WTC11 (cell line): ENCODE measurements around the gene RPS6KA2.

Experiments
- CTCF ChIP-seq: fragments of 200-600 bp; IDR thresholded peaks from 2 replicates; pipeline ENCODE4 v1.8.0; 2022; ENCODE audit warnings: antibody characterized with exemption
- IRF1 ChIP-seq: sonication (generic); formaldehyde crosslinking; IDR thresholded peaks from 2 replicates; pipeline ENCODE4 v1.8.0; 2023; ENCODE audit warnings: missing genetic modification reagents
- TF ChIP-seq, protein P1 (sequence below): fragments of 250-450 bp; sonication (Bioruptor Pico); IDR thresholded peaks from 2 replicates; pipeline ENCODE4 v1.9.0; 2021; ENCODE audit warnings: mild to moderate bottlenecking

DNA sequence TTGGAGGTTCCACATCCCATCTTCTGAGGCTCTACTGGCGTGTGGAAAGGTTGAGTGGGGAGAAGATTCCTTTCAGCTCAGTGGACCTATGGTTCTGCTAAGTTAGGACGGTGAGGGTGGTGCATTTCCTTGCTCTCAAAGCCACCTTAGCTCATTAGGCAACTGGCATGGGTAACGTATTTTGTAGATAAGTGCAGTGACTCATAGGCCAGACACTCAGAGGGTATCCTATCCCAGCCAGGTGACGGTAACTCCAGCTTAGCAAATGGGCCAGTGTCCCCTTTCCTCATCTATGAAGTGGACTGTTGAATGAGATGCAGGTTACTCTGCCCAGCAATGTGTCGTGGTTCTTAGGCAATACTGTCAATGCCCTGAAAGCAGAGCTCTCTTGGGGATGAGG, 3.7 kb downstream of the RPS6KA2 start:
- no peak for TF ChIP-seq CTCF
- TF ChIP-seq, protein P1, sequence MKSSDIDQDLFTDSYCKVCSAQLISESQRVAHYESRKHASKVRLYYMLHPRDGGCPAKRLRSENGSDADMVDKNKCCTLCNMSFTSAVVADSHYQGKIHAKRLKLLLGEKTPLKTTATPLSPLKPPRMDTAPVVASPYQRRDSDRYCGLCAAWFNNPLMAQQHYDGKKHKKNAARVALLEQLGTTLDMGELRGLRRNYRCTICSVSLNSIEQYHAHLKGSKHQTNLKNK (CRISPR knock-in tag): no peak
- no peak for TF ChIP-seq IRF1 (CRISPR knock-in tag)
